Umbilical cord (tissue), 2 donors: ENCODE results near the gene DPP10. TPM values are rescaled to one million over a fixed set of nuclear protein-coding genes. Genes with fewer than 3 reads are reported as not detected.

Experiments used
- DNase-seq: peaks from one replicate; pipeline ENCODE4 v3.0.0-alpha.2; 2015; ENCODE audit warnings: low spot score
- total RNA-seq: library from RNA; depleted of rRNA; stranded (reverse); fragments of >200 nt; gene quantifications from one replicate; pipeline ENCODE4 v1.2.3, GENCODE V29; 2014; ENCODE audit warnings: low replicate concordance; ENCODE audit not compliant: insufficient read depth

DPP10 gene
- total RNA-seq, 1 donor from 2014 or later = 34.2 TPM

- DNase-seq = no peak
These were observed 1235.7 kb downstream of the DPP10 start for GRCh38 chr2:115678129-115678528.

- no peak for DNase-seq
These were observed 1241.9 kb downstream of the DPP10 start for GRCh38 chr2:115684345-115684744.

- no peak for DNase-seq
These were observed 1249.0 kb downstream of the DPP10 start for GRCh38 chr2:115691409-115691808.

DNA sequence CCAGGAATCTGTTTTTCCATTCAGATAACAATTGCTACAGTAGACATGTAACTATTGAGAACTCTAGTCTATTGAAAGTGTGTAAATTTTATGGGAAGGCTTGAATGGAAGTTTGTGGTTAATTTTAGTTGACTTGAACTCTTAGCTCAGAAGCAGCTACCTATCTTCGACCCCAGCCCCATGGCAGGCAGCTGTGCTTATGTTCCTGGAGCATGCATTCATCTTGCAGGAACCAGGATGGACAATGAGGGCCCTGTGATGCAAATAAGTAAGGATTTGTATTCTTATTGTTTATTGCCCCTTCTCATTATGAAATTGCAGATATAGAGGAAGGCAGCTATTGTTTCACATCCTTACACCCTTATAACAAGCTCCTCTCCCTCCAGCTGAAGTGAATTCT, 1252.2 kb downstream of the DPP10 start:
- no peak for DNase-seq

- no peak for DNase-seq
These were observed 1290.8 kb downstream of the DPP10 start for GRCh38 chr2:115733190-115733775.

DNA sequence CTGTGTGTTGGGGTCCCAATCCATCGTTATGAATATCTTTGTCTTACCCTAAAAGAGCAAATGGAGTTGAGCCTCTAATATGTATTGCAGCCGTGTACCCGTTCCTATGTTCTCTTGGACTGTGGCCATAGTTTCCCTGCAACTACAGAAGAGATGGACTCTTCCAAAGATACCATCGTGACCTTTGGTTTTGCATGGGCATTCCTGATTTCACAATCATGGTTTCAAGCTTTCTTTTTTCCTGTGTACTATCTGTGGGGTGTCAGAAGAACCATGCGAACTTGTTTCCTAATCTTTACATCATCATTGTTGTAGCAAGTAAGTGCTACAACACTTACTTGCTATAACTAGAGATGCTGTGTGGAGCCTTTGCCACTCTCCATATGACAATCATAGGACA, 1295.7 kb downstream of the DPP10 start:
- no peak for DNase-seq

DNA sequence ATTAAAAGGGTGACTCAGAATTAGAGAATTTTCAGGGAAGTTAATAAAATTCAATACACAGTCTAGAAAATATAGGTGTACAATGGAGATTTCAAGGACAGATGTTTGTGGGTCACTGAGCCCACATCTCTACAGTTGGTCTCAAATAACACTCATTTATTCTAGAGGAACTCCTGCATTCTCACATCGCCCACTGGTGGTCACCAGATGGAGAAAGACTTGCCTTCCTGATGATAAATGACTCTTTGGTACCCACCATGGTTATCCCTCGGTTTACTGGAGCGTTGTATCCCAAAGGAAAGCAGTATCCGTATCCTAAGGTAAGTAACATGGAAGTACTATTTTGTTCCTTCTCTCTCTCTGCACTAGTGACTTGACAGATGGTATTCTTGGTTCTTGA, 1297.1 kb downstream of the DPP10 start:
- DNase-seq = no peak

GRCh38 chr2:115746151-115746550, 1303.7 kb downstream of the DPP10 start:
- no peak for DNase-seq

DNA sequence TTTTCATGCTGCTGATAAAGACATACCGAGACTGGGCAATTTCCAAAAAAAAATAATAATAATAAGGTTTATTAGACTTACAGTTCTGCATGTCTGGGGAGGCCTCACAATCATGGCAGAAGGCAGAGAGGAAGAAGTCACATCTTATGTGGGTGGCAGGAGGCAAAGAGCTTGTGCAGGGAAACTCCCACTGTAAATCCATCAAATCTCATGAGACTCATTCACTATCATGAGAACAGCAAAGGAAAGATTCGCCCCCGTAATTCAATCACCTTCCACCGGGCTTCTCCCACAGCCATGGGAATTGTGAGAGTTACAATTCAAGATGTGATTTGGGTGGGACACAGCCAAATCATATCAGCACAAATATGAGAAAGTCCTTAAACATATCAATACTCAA, 1314.8 kb downstream of the DPP10 start:
- no peak for DNase-seq

DNA sequence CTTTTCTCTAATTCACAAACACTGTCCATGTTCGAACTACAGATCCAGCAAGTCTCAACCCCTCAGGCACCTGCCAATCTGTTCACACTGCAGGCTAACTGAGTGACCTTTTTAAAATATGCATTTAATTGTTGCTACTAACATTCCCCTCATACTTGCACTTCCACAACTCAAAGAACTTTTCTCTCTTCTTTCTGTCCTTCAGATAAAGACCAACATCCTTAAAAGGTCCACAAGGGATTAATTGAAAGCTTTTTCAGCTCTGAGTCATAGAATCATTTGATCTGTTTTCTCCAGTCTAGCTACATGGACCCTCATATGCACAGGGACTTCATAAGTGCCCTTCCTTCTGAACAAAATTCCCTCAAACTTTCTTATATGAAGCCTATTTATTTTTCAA, 1321.2 kb downstream of the DPP10 start:
- DNase-seq = no peak

DNA sequence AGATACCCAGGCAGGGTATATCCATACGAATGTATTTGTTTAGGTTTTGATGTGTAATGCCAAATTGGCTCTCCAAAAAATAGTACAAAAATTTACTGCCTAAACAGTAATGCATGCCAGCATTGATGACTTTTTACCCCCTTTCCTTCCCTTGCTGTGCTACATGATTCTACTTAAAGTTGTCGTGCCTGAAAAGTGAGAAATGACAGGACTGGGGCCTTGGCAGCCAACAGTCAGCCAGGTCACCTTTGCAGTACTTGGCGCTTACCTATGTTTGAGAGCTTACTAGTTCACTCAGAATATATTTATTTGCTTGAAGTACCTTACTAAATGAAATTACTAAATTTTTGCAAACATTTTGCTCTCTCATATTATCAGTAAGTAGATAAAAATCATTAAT, 1329.1 kb downstream of the DPP10 start:
- DNase-seq = no peak

GRCh38 chr2:115774361-115774760, 1331.9 kb downstream of the DPP10 start:
- DNase-seq = no peak

DNA sequence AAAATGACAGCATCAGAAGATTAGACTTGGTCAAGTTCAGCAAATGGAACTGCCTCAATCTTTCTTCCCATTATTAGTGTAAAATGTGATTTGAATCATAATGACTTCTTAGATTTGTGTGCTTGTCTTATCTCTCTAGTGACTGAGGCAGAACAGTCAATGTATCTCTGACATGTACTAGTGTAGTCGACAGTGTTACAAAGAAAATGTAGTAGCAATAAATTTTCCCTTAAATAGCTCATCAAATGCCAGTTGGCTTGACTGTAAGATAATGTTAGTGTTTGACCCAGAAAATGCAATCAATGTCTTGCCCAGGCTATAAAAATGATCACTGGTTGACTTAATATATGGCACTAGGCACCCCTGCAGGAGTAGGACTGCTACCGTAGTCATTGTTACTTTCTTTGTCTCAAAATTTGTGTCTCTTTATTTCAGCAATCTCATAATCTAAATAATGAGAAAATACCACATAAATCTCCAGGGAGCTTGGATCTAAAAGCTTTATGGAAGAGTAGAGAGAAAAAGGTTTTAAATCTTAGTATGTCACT, 1336.7 kb downstream of the DPP10 start:
- no peak for DNase-seq

DNA sequence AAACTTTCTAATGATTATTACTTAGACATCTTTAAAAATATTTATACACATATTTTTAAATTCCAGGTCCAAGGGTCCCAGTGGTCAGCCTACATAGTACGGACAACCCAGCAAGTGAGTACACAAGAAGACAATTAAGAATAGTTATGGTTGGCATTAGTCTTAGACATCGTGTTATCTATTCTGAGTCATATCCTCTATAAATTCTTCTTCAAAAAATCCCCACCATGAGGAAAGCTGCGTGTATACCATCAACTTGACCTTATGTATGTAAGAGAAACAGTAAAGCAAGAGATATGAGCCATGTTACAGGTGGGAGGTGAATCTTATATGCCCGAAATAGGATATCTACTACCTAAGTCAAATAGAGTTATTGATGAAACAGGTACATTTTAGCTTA, 1339.8 kb downstream of the DPP10 start:
- DNase-seq = no peak

- no peak for DNase-seq
These were observed 1353.6 kb downstream of the DPP10 start for GRCh38 chr2:115796078-115796477.

DNA sequence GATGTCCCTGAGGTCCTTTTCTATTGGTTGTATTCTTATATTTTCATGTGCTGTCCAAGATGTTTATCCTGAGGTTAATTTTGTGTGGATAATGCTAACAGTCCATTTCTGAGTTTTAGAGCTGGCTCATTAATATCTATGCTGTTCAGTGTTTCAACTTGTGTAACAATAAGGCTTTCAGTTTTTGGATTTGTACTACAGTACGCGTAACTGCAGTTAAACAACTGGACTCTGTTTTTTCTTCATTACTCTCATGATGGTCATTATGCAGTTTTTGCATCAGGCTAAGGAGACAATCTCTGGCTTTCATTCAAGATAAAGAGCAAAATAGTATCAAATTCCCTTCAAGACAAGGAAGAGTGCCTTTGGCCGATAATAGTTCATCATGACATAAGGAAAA, 1364.8 kb downstream of the DPP10 start:
- DNase-seq = no peak

- DNase-seq = no peak
These were observed 1383.5 kb downstream of the DPP10 start for GRCh38 chr2:115825912-115826311.

DNA sequence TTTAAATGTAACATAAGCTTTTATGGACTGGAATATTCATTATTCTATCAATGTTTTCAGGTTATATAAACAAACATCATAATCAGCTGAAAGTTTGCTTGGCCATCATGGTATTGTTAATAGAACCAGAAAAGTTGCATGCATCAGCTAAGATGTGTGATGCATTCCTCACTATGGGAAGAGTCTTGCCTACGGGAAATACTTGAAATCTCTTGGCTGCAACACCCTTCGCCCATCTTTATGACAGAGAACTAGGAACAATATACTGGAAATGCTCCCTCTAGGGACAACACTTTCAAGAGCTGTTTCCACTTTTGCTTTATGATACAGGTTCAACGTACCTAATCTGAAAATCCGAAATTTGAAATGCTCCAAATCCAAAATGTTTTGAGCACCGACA, 1390.8 kb downstream of the DPP10 start:
- DNase-seq = no peak

- DNase-seq = no peak
These were observed 1396.1 kb downstream of the DPP10 start for GRCh38 chr2:115838539-115838938.

DNA sequence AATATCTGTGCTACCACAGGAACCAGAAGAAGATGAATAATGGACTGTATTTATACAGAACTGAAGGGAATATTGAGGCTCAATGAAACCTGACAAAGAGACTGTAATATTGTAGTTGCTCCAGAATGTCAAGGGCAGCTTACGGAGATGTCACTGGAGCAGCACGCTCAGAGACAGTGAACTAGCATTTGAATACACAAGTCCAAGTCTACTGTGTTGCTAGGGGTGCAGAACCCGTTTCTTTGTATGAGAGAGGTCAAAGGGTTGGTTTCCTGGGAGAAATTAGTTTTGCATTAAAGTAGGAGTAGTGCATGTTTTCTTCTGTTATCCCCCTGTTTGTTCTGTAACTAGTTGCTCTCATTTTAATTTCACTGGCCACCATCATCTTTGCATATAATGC, 1399.9 kb downstream of the DPP10 start:
- DNase-seq = no peak

GRCh38 chr2:115848192-115848591, 1405.8 kb downstream of the DPP10 start:
- no peak for DNase-seq

DNA sequence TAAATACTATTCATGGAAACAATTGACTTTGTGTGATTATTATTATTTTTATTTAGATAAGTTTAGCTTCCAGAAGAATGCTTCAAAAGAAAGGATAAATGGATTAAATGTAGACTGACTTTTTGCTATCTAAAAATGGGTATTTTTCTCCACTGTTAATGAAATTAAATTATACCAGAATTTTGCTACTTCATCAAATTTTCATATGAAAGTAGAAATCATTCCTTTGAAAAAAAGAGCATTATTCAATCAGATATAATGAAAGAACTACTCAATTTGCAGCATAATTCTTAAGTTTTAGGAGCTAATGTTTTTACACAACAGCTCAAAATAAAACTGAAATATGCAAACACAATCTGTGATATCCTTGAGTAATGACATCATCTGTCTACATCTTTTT, 1424.6 kb downstream of the DPP10 start:
- DNase-seq = no peak

GRCh38 chr2:115874427-115874826, 1432.0 kb downstream of the DPP10 start:
- DNase-seq = no peak

- no peak for DNase-seq
These were observed 1438.1 kb downstream of the DPP10 start for GRCh38 chr2:115880558-115880957.
